ENCODE data around the gene MIX23. TPM values are rescaled to one million over a fixed set of nuclear protein-coding genes. Genes with fewer than 3 reads are reported as not detected.

MIX23 gene
- total RNA-seq, 1 experiment from 2014 or later, result 80.6 TPM

GRCh38 chr3:122310361-122310760 is 72.7 kb downstream of the MIX23 start:
- H3K27me3 Mint-ChIP-seq (ENCODE audit: low read depth), result peaks cover 2% of the 10 kb centered on the region
- no peak overlapping the region for H3K56ac ChIP-seq (ENCODE audit: insufficient read length, low read depth, low read length)
- H4K91ac ChIP-seq (ENCODE audit: insufficient read length, low read depth, low read length), result no peak overlapping the region
- H3K9me3 Mint-ChIP-seq, result no peaks in the 10 kb centered on the region
- H2BK12ac ChIP-seq (ENCODE audit: insufficient read length, low read depth, low read length), result no peak overlapping the region
- no peak for DNase-seq
- H3K4ac ChIP-seq (ENCODE audit: low read depth, low read length), result no peak overlapping the region
- peaks cover 4 to 8% of the 10 kb centered on the region in 2 experiments for H3K4me1 Mint-ChIP-seq
- H3K27ac Mint-ChIP-seq, result no peak overlapping the region
- TF ChIP-seq CTCF (conservative IDR thresholded peaks at IDR 0.05), result no peak
- H3K4me1 ChIP-seq (ENCODE audit: insufficient read depth, low read length), result no peaks in the 10 kb centered on the region
- H3K23ac ChIP-seq (ENCODE audit: insufficient read length, low read depth, low read length), result no peak overlapping the region
- no peak overlapping the region for H2BK15ac ChIP-seq (ENCODE audit: low read depth, low read length)
- H3K27me3 ChIP-seq (ENCODE audit: insufficient read depth, low read length), result no peaks in the 10 kb centered on the region
- H3K14ac ChIP-seq (ENCODE audit: insufficient read depth, low read length), result no peak overlapping the region
- H2BK5ac ChIP-seq (ENCODE audit: insufficient read length, low read length), result no peak overlapping the region
- no peaks in the 10 kb centered on the region; a peak in 1 of 7 replicates for H3K36me3 Mint-ChIP-seq (ENCODE audit: insufficient read depth in 1 of 3, low read depth in 3 of 3)
- no peaks in the 10 kb centered on the region for H3K79me2 ChIP-seq (ENCODE audit: insufficient read depth, low read length)
- no peaks in the 10 kb centered on the region for H3K23me2 ChIP-seq (ENCODE audit: insufficient read length, low read depth, low read length, poor library complexity, severe bottlenecking)
- no peak overlapping the region for H2BK120ac ChIP-seq (ENCODE audit: low read depth, low read length, poor library complexity, severe bottlenecking)
- H2AFZ ChIP-seq (ENCODE audit: low read length), result no peak overlapping the region
- H2AK5ac ChIP-seq (ENCODE audit: insufficient read length, low read length), result no peak overlapping the region
- H4K8ac ChIP-seq (replicated peaks; ENCODE audit: insufficient read length, low read depth, low read length), result no peak overlapping the region
- H2BK20ac ChIP-seq (ENCODE audit: low read depth, low read length, poor library complexity, severe bottlenecking), result no peak overlapping the region
- no peak overlapping the region for H4K5ac ChIP-seq (ENCODE audit: insufficient read length, low read depth, low read length)
- H3K18ac ChIP-seq (ENCODE audit: insufficient read length, low read depth, low read length), result no peak overlapping the region
- no peaks in the 10 kb centered on the region for H3K79me1 ChIP-seq (ENCODE audit: insufficient read depth, low read depth, low read length, poor library complexity, severe bottlenecking)
- no peak overlapping the region for H3K27ac ChIP-seq (ENCODE audit: insufficient read length, low read depth, low read length)
- no peak overlapping the region for H3K4me2 ChIP-seq (ENCODE audit: insufficient read depth, insufficient read length, low read length)
- no peak overlapping the region for H3K9ac ChIP-seq (ENCODE audit: extremely low read depth, insufficient read length, low read length)
- no CpG with 5 or more reads among the region's 1 CpG for whole genome bisulfite sequencing (ENCODE audit: extremely low coverage, insufficient read length, low lambda C conversion rate)
- no peaks in the 10 kb centered on the region for H4K20me1 ChIP-seq (ENCODE audit: control insufficient read depth, insufficient read depth, insufficient read length)
- no peaks in the 10 kb centered on the region for H3K9me3 ChIP-seq (ENCODE audit: control insufficient read depth, low read depth, low read length)
- H3T11ph ChIP-seq (ENCODE audit: low read length), result no peak overlapping the region
- no peak overlapping the region for H3K4me3 Mint-ChIP-seq

Other genes starting within 250 kb of the MIX23 start
- gene CASR, start 199.6 kb downstream of the MIX23 start, total RNA-seq (2021), result 0.02 TPM in 1 of 2 replicates, not detected in the other
- gene CSTA, start 58.0 kb downstream of the MIX23 start, total RNA-seq (2021), result not detected in 2 replicates
- gene FAM162A, start 951 bp upstream of the MIX23 start, total RNA-seq (2021), result 78.5 and 87.6 TPM in 2 replicates
- 3.2 and 3.7 TPM in 2 replicates for gene WDR5B, start 32.8 kb upstream of the MIX23 start, total RNA-seq (2021)
- 71.7 and 71.8 TPM in 2 replicates for gene KPNA1, start 131.7 kb upstream of the MIX23 start, total RNA-seq (2021)
- 3.4 and 3.9 TPM in 2 replicates for gene PARP9, start 181.1 kb upstream of the MIX23 start, total RNA-seq (2021)
- gene DTX3L, start 181.1 kb upstream of the MIX23 start, total RNA-seq (2021), result 6.6 and 7.5 TPM in 2 replicates
- gene PARP15, start 194.4 kb upstream of the MIX23 start, total RNA-seq (2021), result 0.18 and 0.24 TPM in 2 replicates